Thoracic aorta (tissue), 2 donors: ENCODE data around the gene CHIT1. TPM values are rescaled to one million over a fixed set of nuclear protein-coding genes. Genes with fewer than 3 reads are reported as not detected.

Experiments used
- ATAC-seq: fragments of 150-250 bp; one replicate; pipeline ENCODE4 v1.8.0; 2017; ENCODE audit warnings: low read depth; ENCODE audit not compliant: insufficient number of reproducible peaks, low FRiP score
- DNase-seq: peaks from one replicate; pipeline ENCODE4 v3.0.0-alpha.2; 2020; ENCODE audit warnings: low spot score
- H3K27ac ChIP-seq, 2 donors: fragments of 200-600 bp; sonication (generic); 1 replicate in 1 of 2; 2 replicates in 1 of 2; pipeline ENCODE4 v1.5.1; 2016; ENCODE audit warnings: mild to moderate bottlenecking in 2 of 2, moderate library complexity in 2 of 2
- H3K27me3 ChIP-seq: fragments of 200-600 bp; sonication (generic); replicated peaks from 2 replicates; pipeline ENCODE4 v1.6.0; 2016; ENCODE audit warnings: mild to moderate bottlenecking; ENCODE audit not compliant: insufficient read depth
- H3K36me3 ChIP-seq: fragments of 200-600 bp; sonication (generic); one replicate; pipeline ENCODE4 v1.5.1; 2016
- H3K4me1 ChIP-seq, 2 donors: fragments of 200-600 bp; sonication (generic); 1 replicate in 1 of 2; 2 replicates in 1 of 2; pipeline versions ENCODE4 v1.5.1 to v1.6.0; 2016; ENCODE audit warnings: low read depth in 2 of 2, mild to moderate bottlenecking in 1 of 2; ENCODE audit not compliant: control insufficient read depth in 1 of 2
- H3K4me3 ChIP-seq: fragments of 200-600 bp; sonication (generic); 2 replicates; pipeline ENCODE4 v1.5.1; 2016; ENCODE audit warnings: mild to moderate bottlenecking
- H3K9me3 ChIP-seq: fragments of 200-600 bp; sonication (generic); 2 replicates; pipeline ENCODE4 v1.5.1; 2016
- total RNA-seq, 2 donors: library from RNA; depleted of rRNA; stranded (reverse); fragments of >200 nt; gene quantifications; one replicate each; pipeline versions ENCODE4 v1.1.0 to v1.2.3, GENCODE V29; 2016
- TF ChIP-seq, protein P1 (sequence below): fragments of 200-600 bp; sonication (generic); IDR thresholded peaks from one replicate; pipeline ENCODE4 v1.5.1; 2019; ENCODE audit warnings: antibody characterized with exemption

The CHIT1 gene
- total RNA-seq, 2 donors from 2014 or later = 0.14 to 0.41 TPM

DNA sequence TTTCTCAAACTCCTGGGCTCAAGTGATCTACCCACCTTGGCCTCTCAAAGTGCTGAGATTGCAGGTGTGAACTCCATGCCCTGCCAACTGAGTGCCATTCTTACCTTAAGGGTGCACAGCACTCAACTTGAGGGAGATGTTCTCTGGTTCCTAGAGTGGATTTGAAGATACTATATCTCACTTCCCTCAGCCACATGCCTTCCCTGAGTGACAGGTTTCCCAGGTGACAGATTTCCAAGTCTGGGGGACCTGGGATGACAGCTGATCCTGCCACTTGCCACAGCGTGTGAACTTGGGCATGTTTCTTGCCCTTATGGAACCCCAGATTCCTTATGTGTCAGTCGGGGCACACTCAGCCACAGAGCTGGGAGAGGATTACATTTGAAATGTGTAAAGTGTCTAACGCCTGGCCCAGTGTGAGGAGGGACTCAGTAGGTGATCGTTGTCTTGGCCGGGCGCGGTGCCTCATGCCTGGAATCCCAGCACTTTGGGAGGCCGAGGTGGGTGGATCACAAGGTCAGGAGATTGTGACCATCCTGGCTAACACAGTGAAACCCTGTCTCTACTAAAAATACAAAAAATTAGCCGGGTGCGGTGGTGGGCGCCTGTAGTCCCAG, 46.3 kb upstream of the CHIT1 start:
- ATAC-seq (no peak), DNase-seq (no peak)
- TF ChIP-seq, protein P1, sequence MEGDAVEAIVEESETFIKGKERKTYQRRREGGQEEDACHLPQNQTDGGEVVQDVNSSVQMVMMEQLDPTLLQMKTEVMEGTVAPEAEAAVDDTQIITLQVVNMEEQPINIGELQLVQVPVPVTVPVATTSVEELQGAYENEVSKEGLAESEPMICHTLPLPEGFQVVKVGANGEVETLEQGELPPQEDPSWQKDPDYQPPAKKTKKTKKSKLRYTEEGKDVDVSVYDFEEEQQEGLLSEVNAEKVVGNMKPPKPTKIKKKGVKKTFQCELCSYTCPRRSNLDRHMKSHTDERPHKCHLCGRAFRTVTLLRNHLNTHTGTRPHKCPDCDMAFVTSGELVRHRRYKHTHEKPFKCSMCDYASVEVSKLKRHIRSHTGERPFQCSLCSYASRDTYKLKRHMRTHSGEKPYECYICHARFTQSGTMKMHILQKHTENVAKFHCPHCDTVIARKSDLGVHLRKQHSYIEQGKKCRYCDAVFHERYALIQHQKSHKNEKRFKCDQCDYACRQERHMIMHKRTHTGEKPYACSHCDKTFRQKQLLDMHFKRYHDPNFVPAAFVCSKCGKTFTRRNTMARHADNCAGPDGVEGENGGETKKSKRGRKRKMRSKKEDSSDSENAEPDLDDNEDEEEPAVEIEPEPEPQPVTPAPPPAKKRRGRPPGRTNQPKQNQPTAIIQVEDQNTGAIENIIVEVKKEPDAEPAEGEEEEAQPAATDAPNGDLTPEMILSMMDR = no peak
- Histone ChIP-seq H3K9me3 (no peaks in the 10 kb centered on the region), H3K27ac (peak overlapping the region; percentile 84 to 89), H3K4me1 (peaks cover 34 to 66% of the 10 kb centered on the region in 2 donors), H3K36me3 (no peaks in the 10 kb centered on the region), H3K4me3 (no peak overlapping the region), H3K27me3 (no peaks in the 10 kb centered on the region)

DNA sequence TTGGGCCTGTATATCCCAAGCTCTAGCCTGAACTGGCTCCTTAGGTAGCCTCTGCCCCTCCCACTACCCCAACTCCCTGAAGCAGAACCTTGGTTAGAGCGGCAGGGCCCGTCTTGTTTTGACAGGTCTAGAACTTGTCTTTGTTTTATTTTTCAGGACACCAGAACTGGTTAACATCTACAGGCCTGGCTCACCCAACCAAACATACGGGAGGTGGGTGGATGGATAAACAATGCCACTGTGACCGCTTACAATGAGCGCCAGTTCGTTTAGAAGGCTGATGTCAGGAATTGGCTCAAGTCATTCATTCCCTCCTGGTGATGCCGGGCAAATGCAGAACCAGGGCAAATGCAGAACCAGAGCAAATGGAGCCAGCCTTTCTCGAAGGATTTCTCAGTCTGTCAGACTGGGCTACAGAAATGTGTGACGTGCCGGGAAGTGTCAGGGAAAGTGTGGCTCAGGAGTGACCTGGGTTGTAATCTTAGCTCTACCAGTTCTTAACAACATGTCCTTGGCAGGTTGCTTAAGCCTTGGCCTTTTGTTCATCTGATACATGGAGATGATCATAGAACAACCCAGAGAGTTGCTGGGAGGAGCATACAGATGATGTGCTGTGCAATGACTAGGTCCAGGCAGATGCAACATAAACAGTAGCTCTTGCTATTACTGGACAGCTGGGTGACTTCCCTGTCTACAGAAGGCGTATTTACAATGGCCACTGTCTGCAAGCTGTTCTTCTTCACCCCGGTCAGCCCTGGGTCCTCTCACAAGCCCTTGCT, 45.3 kb upstream of the CHIT1 start:
- H3K9me3 ChIP-seq = no peaks in the 10 kb centered on the region
- ATAC-seq (peak; percentile 38), DNase-seq (peak; percentile 71)
- H3K4me3 ChIP-seq = no peak overlapping the region
- TF ChIP-seq, protein P1 = no peak
- peak overlapping the region; percentile 84 to 89 for H3K27ac ChIP-seq
- H3K27me3 ChIP-seq = no peaks in the 10 kb centered on the region
- H3K36me3 ChIP-seq = no peaks in the 10 kb centered on the region
- H3K4me1 ChIP-seq = peaks cover 34 to 66% of the 10 kb centered on the region in 2 donors

DNA sequence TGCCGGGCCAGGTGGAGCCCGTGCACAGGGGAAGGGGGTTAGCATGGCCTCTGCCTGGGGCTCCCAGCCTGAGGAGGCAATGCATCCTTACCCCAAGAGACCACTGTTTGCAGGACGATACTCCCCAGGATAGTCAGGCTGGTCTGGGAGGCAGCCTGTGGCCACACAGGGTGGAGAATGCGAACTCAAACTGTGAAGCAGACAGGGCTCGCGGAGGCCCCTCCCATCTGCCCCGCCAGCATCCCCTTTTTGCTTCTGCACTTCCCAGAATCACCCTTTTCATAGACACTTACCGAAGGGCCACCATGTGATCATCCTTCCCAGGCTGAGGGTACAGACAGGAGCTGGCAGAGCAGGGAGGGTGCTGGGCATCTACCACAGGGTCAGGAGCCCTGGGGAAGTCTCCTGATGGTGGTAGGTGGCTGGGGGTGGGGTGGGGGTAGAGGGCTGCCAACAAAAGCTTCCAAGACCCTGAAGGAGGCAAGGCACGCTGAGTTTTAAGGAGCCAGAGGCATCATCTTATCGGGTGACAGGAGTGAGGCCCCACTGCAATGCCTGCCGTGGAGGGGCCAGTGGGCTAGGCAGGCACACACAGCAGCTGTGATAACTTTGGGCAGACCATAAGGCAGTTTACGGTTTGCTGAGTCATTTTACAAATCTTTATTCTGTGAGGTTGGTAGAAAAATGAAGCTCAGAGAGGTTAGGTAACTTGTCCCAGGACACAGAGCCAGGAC, 44.6 kb upstream of the CHIT1 start:
- H3K27me3 ChIP-seq = no peaks in the 10 kb centered on the region
- peaks cover 33 to 59% of the 10 kb centered on the region in 2 donors for H3K4me1 ChIP-seq
- ATAC-seq (no peak), DNase-seq (no peak)
- H3K36me3 ChIP-seq = no peaks in the 10 kb centered on the region
- H3K27ac ChIP-seq = peak overlapping the region; percentile 84 to 89
- H3K9me3 ChIP-seq = no peaks in the 10 kb centered on the region
- H3K4me3 ChIP-seq = peak overlapping the region; percentile 34
- TF ChIP-seq, protein P1 = no peak

DNA sequence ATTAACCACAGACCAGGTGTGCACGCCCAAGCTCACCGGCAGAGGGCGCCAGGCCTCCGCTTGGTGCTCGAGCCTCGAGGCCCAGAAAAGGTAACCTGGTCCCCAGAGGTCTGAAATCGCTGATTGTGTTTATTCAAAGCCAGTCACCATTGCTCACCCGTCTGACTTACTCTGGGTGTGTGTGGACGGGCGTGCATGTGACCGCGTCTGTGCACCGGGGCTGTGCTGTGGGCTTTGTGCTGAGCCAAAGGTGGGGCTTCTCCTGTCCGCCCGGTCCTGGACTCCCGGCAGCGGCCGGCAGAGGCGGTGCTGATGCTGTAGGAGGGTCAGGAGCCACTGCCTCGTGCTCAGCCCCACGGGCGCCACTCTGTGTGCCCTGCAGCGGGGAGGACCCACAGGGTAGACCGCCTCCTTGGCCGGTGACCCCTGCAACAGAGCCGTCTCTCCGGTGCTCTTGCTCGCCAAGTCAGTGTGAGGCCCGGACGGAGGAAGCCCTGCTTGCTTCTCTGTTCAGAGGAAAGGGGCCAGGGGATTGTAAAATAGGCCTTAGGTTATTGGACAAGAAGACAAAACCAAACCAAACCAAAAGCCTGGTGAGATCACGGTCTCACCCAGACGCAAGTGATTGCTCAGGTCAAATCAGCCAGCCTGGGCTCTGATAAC, 43.9 kb upstream of the CHIT1 start:
- TF ChIP-seq, protein P1 = peak; percentile 98
- Histone ChIP-seq H3K4me1 (peaks cover 28 to 55% of the 10 kb centered on the region in 2 donors), H3K27me3 (no peaks in the 10 kb centered on the region), H3K4me3 (peak overlapping the region; percentile 34), H3K27ac (peak overlapping the region; percentile 84 to 89), H3K9me3 (no peaks in the 10 kb centered on the region), H3K36me3 (no peaks in the 10 kb centered on the region)
- ATAC-seq (peak; percentile 21), DNase-seq (peak; percentile 87)
